ENCODE data around the gene NXPE3. TPM values are rescaled to one million over a fixed set of nuclear protein-coding genes. Genes with fewer than 3 reads are reported as not detected.

Gene NXPE3
- total RNA-seq, 4 donors from 2014 or later, result 14.4 to 23.4 (median 18.0) TPM

- Histone ChIP-seq H3K4me3 (peak within 1 kb of the TSS; percentile 79 to 100 (median 90)), H3K36me3 (peaks cover under 1 to 22% (median 6%) of the 10 kb centered on the region in 3 donors), H3K27ac (peak within 1 kb of the TSS; percentile 92 to 100 (median 99)), H3K9me3 (no peaks in the 10 kb centered on the region), H3K4me1 (peaks cover 0 to 33% (median 4%) of the 10 kb centered on the region in 4 donors), H3K27me3 (no peaks in the 10 kb centered on the region)
- 1% methylated on average over 10 to 93 of the region's 95 CpGs for WGBS, 2 donors
- DNase-seq (ENCODE audit: low spot score in 2 of 2), result peak; percentile 94
- peak in 1 of 2 donors; percentile 90 for TF ChIP-seq EP300 (IDR thresholded peaks at IDR 0.05)
- peak; percentile 97 to 98 for TF ChIP-seq POLR2A (IDR thresholded peaks at IDR 0.05)
- TF ChIP-seq, protein P1, sequence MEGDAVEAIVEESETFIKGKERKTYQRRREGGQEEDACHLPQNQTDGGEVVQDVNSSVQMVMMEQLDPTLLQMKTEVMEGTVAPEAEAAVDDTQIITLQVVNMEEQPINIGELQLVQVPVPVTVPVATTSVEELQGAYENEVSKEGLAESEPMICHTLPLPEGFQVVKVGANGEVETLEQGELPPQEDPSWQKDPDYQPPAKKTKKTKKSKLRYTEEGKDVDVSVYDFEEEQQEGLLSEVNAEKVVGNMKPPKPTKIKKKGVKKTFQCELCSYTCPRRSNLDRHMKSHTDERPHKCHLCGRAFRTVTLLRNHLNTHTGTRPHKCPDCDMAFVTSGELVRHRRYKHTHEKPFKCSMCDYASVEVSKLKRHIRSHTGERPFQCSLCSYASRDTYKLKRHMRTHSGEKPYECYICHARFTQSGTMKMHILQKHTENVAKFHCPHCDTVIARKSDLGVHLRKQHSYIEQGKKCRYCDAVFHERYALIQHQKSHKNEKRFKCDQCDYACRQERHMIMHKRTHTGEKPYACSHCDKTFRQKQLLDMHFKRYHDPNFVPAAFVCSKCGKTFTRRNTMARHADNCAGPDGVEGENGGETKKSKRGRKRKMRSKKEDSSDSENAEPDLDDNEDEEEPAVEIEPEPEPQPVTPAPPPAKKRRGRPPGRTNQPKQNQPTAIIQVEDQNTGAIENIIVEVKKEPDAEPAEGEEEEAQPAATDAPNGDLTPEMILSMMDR (IDR thresholded peaks at IDR 0.05), result peak in 2 of 5 experiments; percentile 40 to 41
These were observed 70.0 kb downstream of the NXPE3 start, which contains the start of gene NFKBIZ for GRCh38 chr3:101848754-101849713. Gene NFKBIZ (plus strand): TSS chr3:101849514. CDS start chr3:101849629, 115 bp downstream.

DNA sequence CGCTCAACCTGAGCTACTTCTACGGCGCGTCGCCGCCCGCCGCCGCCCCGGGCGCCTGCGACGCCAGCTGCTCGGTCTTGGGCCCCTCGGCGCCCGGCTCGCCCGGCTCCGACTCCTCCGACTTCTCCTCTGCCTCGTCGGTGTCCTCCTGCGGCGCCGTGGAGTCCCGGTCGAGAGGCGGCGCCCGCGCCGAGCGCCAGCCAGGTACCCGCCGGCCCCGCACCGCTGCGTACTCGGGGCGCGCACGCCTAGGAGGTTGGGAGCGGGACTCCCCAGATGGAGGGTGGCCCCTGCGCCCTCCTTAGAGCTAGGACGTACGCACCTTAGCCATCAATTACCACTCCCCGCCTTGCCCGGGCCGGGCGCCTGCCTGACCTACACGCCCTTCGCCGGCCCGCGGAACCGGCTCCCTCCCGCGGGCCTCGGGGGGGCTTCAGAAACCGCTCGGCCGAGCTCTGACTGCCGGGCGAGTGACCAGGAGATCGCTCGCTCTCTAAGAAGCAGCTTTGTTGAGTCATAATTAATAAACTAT lies 70.8 kb downstream of the NXPE3 start:
- Histone ChIP-seq H3K4me1 (peaks cover 0 to 40% (median 4%) of the 10 kb centered on the region in 4 donors), H3K27me3 (no peaks in the 10 kb centered on the region), H3K4me3 (peak overlapping the region; percentile 79 to 100 (median 90)), H3K36me3 (peaks cover 6 to 29% (median 8%) of the 10 kb centered on the region in 3 donors), H3K27ac (peak overlapping the region; percentile 92 to 100 (median 99)), H3K9me3 (no peaks in the 10 kb centered on the region)
- peak; percentile 16 to 33 for DNase-seq (ENCODE audit: low spot score in 2 of 2)
- no peak for TF ChIP-seq POLR2A (IDR thresholded peaks at IDR 0.05)
- TF ChIP-seq, protein P1 (IDR thresholded peaks at IDR 0.05), result peak in 3 of 5 experiments; percentile 5 to 24 (median 6)
- WGBS, 2 donors, result 0% methylated on average over 36 to 49 of the region's 67 CpGs

GRCh38 chr3:101850246-101851051 lies 71.4 kb downstream of the NXPE3 start:
- H3K27ac ChIP-seq, result peak overlapping the region; percentile 92 to 100 (median 99)
- TF ChIP-seq EP300 (IDR thresholded peaks at IDR 0.05) (peak in 1 of 2 donors; percentile 81), POLR2A (IDR thresholded peaks at IDR 0.05) (peak; percentile 15 to 21)
- TF ChIP-seq, protein P1 (IDR thresholded peaks at IDR 0.05), result peak in 1 of 5 experiments; percentile 8
- peaks cover 7 to 36% (median 15%) of the 10 kb centered on the region in 3 donors for H3K36me3 ChIP-seq
- WGBS, 2 donors, result 2% methylated on average over 19 of the region's 19 CpGs
- no peak for DNase-seq (ENCODE audit: low spot score in 2 of 2)
- peak overlapping the region; percentile 79 to 100 (median 90) for H3K4me3 ChIP-seq
- H3K27me3 ChIP-seq, result no peaks in the 10 kb centered on the region
- H3K9me3 ChIP-seq, result no peaks in the 10 kb centered on the region
- peaks cover 0 to 47% (median 4%) of the 10 kb centered on the region in 4 donors for H3K4me1 ChIP-seq

- H3K27me3 ChIP-seq, result no peaks in the 10 kb centered on the region
- H3K4me3 ChIP-seq, result peak overlapping the region; percentile 79 to 100 (median 90)
- peaks cover 10 to 44% (median 22%) of the 10 kb centered on the region in 3 donors for H3K36me3 ChIP-seq
- DNase-seq (ENCODE audit: low spot score in 2 of 2), result no peak
- 43 to 49% methylated on average over 5 of the region's 5 CpGs for WGBS, 2 donors
- peak overlapping the region; percentile 92 to 100 (median 99) for H3K27ac ChIP-seq
- no peaks in the 10 kb centered on the region for H3K9me3 ChIP-seq
- no peak for TF ChIP-seq EP300 (IDR thresholded peaks at IDR 0.05)
- TF ChIP-seq, protein P1 (IDR thresholded peaks at IDR 0.05), result no peak
- no peak for TF ChIP-seq POLR2A (IDR thresholded peaks at IDR 0.05)
- peaks cover 0 to 50% (median 6%) of the 10 kb centered on the region in 4 donors for H3K4me1 ChIP-seq
These were observed 72.2 kb downstream of the NXPE3 start for GRCh38 chr3:101851072-101851770.

All from tibial nerve (tissue), 4 donors.